Mucosa of gallbladder (tissue), 1 donor: ENCODE results near the gene DDI2. TPM values are rescaled to one million over a fixed set of nuclear protein-coding genes. Genes with fewer than 3 reads are reported as not detected.

ENCODE experiments used
- DNase-seq: peaks from one replicate; pipeline ENCODE4 v3.0.0-alpha.2; 2020; ENCODE audit warnings: low spot score
- total RNA-seq: library from RNA; stranded (reverse); gene quantifications from one replicate; pipeline ENCODE4 v1.2.1, GENCODE V29; 2021
- donor health status: DM: no; HTN: no; CAD: no.

The DDI2 gene
- total RNA-seq, 1 donor from 2014 or later: 45.2 TPM

DNA sequence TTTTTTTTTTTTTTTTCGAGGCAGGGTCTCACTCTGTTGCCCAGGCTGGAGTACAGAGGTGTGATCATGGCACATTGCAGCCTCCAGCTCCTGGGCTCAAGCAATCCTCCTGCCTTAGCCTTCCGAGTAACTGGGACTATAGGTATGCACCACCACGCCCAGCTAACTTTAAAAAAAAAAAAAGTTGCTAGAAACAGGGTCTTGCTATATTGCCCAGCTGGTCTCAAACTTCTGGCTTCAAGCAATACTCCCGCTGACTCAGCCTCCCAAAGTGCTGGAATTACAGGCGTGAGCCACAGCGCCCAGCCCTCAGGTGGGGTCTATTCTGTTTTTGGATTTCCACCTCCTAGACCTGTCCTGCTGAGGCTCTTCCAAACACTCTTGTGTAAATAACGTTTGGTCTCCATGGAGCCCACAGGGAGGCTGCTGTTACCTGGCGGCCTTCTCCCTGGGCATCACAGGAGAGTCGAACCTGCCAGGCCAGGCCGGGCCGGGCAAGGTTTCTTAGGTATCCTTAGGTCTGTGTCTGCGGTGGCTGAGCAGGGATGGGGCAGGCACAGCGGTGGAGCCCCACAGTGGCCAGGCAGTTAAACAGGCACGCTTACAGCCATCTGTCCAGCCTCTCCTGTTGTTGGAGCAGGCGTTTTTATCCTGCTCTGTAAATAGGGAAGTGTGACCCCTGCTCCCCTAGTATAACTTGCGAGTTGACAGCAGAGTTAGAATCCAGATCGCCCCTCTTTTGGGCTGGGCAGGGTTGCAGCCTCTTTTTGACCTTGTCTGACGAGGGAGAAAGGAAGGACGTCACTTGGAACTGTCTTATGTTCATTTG is 85.7 kb downstream of the DDI2 start:
- peak; percentile 62 for DNase-seq

DNA sequence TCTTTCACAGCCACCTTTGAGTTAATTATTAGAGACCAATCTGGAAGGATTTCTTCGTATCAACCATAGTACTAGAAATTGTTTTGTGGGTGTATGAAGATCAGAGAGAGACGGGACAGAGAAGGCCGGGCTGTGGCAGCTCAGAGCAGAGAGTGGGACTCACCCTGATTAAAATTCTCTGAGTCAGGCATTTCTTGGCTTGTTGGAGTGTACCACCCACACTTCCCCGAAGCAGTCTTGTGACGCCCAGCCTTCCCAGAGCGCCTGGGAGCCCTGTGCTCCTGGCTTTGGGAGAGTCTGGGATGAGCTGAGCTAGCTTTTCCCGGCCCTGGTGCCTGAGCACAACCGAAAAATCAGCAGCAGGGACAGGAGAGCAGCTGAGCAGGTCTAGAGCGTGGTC is 86.3 kb downstream of the DDI2 start:
- DNase-seq: peak; percentile 69

DNA sequence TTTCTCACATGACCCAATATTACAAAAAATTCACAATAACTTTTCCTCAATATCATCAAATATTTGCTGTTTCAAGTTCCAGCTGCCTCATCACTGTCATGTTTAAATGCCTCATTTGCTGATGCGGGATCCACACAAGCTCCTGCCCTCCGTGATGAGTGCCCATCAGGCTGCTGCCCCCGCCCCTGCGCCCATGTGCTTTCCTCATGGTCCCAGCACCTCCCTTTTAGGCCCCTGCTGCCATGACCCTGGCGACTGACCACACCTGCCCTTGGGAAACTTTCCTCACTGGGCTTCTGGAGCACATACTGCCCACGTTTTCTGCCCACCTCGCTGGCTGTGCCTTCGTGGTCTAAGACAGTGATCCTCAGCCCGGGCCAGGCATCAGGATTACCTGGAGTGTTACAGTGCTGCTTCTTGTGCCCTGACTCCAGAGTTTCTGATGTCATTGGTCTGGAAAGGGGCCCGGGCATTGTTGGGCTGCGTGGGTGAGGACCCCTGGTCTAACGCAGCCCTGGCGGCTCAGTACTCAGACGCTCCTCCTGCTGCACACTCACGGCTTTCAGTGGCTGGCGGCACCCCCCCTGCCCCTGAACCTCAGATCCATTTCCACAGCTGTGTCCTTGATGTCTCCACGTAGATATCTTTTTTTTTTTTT is 87.4 kb downstream of the DDI2 start:
- no peak for DNase-seq

DNA sequence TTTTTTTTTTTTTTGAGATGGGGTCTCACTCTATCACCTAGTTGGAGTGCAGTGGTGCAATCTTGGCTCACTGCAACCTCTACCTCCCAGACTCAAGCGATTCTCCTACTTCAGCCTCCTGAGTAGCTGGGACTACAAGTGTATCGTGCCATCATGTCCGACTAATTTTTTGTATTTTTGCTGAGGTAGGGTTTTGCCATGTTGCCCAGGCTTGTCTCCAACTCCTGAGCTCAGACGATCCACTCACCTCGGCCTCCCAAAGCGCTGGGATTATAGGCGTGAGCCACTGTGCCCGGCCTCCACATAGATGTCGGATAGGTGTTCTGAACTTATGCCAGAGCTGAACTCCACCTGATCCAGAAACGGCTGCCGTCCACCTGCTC is 87.9 kb downstream of the DDI2 start:
- no peak for DNase-seq

DNA sequence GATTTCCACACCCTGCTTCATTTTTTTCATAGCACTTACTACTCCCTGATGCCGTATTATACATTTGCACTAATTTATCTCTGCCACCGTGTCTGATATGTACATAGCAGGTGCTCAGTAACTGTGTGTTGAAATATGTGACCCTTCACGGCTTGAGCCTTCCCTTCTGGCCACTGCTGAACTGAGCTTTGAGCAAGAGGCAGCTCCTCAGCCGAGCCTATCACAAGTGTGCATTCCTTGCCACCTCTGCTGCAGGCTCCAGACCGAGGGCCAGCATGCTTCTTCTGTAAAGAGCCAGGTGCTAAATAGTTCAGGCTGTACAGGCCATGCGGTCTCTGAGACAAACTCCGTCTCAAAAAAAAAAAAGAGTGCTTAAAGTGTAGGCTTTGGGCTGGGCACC is 89.5 kb downstream of the DDI2 start:
- no peak for DNase-seq

DNA sequence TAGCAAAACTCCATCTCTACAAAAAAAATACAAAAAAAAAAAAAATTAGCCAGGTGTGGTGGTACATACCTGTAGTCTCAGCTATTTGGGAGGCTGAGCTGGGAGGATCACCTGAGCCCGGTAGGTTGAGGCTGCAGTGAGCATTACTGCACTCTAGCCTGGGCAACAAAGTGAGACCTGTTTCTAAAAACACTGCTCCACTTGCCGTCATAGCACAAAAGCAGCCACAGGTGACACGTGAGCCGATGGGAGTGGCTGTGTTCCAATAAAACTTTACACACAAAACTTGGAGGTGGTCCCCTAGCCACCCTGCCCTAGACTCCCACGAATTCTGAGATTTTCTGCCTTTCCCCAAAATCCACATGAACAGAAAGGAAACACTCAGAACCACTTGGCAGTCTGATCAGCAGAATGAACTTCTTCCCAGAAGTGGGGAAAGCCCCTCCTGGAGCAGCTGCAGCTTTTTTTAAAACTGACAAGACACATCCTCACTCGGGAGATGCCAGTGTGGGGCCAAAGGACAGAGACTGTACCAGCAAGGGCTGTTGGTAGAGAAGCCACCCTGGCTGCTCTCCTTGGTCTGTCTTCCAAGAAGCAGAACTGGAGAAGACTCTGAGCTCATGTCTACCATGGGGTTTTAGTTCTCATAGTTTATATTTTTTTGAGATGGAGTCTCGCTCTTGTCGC is 90.1 kb downstream of the DDI2 start:
- no peak for DNase-seq

DNA sequence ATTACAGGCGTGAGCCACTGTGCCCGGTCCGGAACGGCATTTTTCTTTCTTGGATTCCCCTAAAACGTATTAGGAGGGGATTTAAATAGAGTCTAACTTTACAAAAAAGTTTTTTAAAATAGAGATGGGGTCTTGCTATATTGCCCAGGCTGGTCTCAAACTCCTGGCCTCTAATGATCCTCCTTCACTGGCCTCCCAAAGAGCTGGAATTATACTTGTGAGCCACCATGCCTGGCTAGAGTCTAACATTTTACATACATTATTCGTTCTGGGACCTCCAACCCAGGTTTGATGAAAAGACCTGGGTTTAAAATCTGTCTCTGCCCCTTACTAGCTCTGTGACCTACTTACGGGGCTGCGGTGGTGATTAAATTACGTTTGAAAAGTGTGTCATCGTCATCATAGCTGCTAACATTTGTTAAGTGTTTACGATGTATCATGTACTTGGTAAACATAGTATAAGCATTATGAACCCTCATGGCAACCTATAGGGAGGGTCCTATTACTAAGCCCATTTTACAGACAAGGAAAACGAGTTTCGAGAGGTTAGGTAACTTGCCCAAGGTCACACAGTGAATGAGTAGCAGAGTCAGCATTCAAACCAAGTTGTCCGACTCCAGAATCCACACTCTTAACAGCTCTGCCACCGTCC is 91.4 kb downstream of the DDI2 start:
- DNase-seq: no peak

DNA sequence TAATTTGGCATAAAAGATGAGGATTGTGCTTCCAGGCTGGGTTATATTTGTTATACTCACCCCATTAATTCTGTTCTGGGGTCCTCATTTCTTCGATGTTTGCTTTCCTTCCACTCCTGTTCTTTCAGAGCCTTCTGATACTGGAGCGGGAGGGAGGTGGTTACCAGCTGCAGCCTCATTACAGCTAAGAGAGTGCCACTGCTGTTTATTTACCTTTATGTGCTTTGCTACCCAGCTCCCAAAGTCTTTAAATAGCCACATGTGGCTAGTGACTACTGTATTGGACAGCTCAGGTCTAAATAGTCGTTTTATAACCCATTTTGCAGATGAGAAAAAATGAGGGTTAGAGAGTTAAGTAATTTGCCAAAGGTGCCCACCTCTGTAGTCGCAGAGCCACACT is 92.0 kb downstream of the DDI2 start:
- DNase-seq: no peak

DNA sequence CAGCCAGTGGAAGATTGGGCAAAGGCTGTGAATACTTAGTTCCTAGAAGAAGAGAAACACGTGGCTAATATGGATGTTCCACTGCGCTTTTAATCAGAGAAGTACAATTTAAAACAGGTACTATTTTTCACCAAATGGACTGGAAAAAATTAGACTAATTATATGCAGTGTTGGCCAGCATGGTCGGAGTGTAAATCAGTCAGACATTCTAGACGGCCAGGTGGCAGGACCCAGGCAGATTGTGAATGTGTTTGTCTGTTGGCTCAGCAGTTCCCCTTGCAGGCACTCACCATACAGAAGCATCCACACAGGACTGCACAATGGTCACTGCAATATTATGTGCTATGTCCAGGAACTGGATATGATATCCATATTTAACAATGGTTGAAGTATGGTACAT is 94.9 kb downstream of the DDI2 start:
- DNase-seq: no peak

DNA sequence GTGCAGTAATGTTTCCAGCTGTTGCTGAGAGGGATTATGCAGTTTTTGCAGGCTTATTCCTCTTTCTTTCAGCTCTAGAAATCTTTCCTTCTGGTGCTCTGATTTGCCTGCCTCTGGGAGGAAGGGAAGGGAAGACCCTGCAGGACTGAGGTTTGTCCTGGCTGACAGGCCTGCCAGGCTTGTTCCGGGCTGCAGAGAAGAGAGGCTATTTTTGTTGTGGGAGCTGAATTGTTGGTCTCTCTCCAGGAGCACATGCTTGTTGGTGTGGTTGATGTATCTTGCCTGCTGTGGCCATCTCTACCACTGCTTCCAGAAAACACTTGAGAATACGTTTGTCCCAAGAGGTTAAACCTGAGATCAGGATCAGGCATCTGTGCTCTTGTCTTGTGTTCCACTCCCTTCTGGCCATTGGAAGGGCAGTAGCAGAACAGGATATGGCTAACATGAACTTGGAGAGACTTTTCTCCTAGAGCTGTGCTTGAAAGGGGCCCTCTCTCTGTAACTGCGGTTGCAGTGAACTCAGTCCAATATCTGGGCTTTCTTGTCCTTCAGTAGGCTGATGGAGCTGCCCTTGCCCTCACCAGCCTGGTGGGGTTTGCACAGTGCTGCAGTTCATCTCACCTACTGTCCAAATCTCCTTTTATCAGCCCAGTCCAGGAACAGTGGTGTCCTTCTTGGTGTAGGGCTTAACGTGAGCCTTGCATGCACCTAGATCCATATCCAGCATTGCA is 97.3 kb downstream of the DDI2 start:
- DNase-seq: no peak

DNA sequence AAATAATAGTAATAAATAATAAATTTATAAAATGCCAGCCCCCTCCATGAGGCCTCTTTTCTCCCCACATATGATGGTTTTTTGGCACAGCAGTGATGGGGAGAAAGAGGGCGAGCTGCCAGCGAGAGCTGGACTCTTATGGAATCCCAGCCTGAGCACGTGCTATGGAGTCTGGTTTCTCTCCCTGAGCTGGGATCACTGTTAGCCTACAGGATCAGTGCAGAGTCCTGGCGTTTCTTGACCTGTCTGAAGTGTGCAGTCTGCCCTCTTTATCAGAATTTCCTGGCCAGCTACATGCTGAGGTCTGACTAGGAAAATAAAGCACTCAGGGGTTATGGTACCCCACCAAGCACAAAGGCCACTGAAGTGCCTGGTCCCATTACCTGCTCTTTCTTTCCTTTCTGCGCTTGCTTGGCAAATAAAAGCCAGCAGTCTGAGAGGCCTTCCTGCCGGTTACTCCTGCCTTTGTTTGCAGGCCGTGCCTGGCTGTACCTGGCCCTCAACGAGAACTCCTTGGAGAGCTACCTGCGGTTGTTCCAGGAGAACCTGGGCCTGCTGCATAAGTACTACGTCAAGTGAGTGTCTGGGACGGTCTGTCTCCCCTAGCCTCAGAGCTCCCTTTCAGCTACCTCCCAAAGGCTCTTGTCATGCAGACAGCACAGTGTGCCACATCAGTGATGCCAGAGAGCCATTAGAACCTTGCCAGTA is 100.3 kb downstream of the DDI2 start:
- DNase-seq: no peak

DNA sequence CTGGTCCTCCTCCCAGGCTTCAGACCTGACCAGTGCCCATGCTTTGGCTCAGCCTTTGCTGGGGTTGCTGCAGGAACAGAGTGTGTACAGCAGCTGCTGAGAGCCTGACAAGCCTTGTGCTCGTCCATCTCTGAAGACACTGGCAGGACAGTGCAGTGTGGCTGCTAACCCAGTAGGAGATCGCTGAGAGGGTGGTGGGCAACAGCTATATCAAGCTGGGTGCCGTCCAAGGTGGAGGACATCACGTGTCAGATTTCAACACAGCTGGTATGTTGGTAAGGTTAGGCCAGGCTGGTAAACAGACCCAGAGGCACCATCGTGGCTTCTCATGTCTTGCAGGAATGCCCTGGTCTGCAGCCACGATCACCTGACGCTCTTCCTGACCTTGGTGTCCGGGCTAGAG is 100.9 kb downstream of the DDI2 start:
- DNase-seq: no peak

Other genes with a start within 250 kb of the DDI2 start
- 108 TPM for gene EFHD2, start 207.6 kb upstream of the DDI2 start, total RNA-seq
- gene CTRC, start 179.0 kb upstream of the DDI2 start, total RNA-seq: 5.3 TPM
- 1.8 TPM for gene CELA2A, start 160.7 kb upstream of the DDI2 start, total RNA-seq
- gene CELA2B, start 141.4 kb upstream of the DDI2 start, total RNA-seq: 0.35 TPM
- gene CASP9, start 93.2 kb upstream of the DDI2 start, total RNA-seq: 26.6 TPM
- gene DNAJC16, start 90.6 kb upstream of the DDI2 start, total RNA-seq: 30.0 TPM
- 2.8 TPM for gene AGMAT, start 32.4 kb upstream of the DDI2 start, total RNA-seq
- 71.2 TPM for gene PLEKHM2, start 66.9 kb downstream of the DDI2 start, total RNA-seq
- gene SLC25A34, start 118.8 kb downstream of the DDI2 start, total RNA-seq: 10.1 TPM
- 4.9 TPM for gene TMEM82, start 125.0 kb downstream of the DDI2 start, total RNA-seq
- gene FBLIM1, start 141.3 kb downstream of the DDI2 start, total RNA-seq: 534 TPM
- 2.0 TPM for gene UQCRHL, start 190.2 kb downstream of the DDI2 start, total RNA-seq
- gene SPEN, start 230.2 kb downstream of the DDI2 start, total RNA-seq: 44.5 TPM